NCI-H1436 treated with DMSO at 0.1 percent for 48 hours (cell line): Measurements from ENCODE around the gene PTGES3.
"Not testable (repeated sequence)": the region's sequence is repeated elsewhere in the genome, so short reads cannot be mapped to it uniquely, and the experiment has no call there.

Experiments
- DNase-seq: peaks from one replicate; lab custom pipeline; 2025; lab: John Stamatoyannopoulos, UW

The PTGES3 gene

GRCh38 chr12:56688129-56688845, at the start of gene PTGES3:
Gene PTGES3, minus strand, starts transcription at chr12:56688284. Its CDS starts 285 bp downstream, at chr12:56687999.
- peak; percentile 95 for DNase-seq

- no peak for DNase-seq
Measured at GRCh38 chr12:56728139-56728861, 40.2 kb upstream of the PTGES3 start.

GRCh38 chr12:56726196-56726675, 38.2 kb upstream of the PTGES3 start:
- DNase-seq = not testable (repeated sequence)

GRCh38 chr12:56725723-56726102, 37.6 kb upstream of the PTGES3 start:
- no peak for DNase-seq

GRCh38 chr12:56724972-56725722, 37.1 kb upstream of the PTGES3 start, which contains the start of gene NACA:
Gene NACA, minus strand, starts transcription at chr12:56725299. Its CDS starts 778 bp downstream, at chr12:56724521.
- DNase-seq = peak; percentile 84

- no peak for DNase-seq
Measured at GRCh38 chr12:56724701-56724971, 36.6 kb upstream of the PTGES3 start.

GRCh38 chr12:56723889-56724700, 36.0 kb upstream of the PTGES3 start:
- no peak for DNase-seq

- no peak for DNase-seq
Measured at GRCh38 chr12:56723352-56723751, 35.3 kb upstream of the PTGES3 start.

GRCh38 chr12:56722832-56723231, 34.7 kb upstream of the PTGES3 start:
- no peak for DNase-seq

- DNase-seq = no peak
Measured at GRCh38 chr12:56721721-56722120, 33.6 kb upstream of the PTGES3 start.

GRCh38 chr12:56721216-56721615, 33.1 kb upstream of the PTGES3 start:
- no peak for DNase-seq

GRCh38 chr12:56720731-56721151, 32.7 kb upstream of the PTGES3 start:
- no peak for DNase-seq

- DNase-seq = no peak
Measured at GRCh38 chr12:56719056-56719455, 31.0 kb upstream of the PTGES3 start.

GRCh38 chr12:56718636-56719035, 30.6 kb upstream of the PTGES3 start:
- DNase-seq = no peak

GRCh38 chr12:56718149-56718548, 30.1 kb upstream of the PTGES3 start:
- no peak for DNase-seq

- DNase-seq = no peak
Measured at GRCh38 chr12:56716933-56717880, 29.1 kb upstream of the PTGES3 start.

GRCh38 chr12:56716458-56716857, 28.4 kb upstream of the PTGES3 start:
- DNase-seq = no peak

- DNase-seq = no peak
Measured at GRCh38 chr12:56715798-56716197, 27.7 kb upstream of the PTGES3 start.

GRCh38 chr12:56714431-56714929, 26.4 kb upstream of the PTGES3 start:
- no peak for DNase-seq

GRCh38 chr12:56713345-56713744, 25.3 kb upstream of the PTGES3 start:
- DNase-seq = no peak
